RWPE2 (cell line): ENCODE data around the gene ZNF273.

ENCODE experiments used
- ATAC-seq: fragments of 200-7000 bp; cut with Tn5 transposase; 3 replicates; pipeline ENCODE4 v1.9.1; 2021; ENCODE audit warnings: low read depth
- DNase-seq: peaks from one replicate; pipeline ENCODE4 v3.0.0-alpha.2; 2020; ENCODE audit warnings: low spot score
- H3K27ac ChIP-seq: fragments of 450-650 bp; 2 replicates; pipeline ENCODE4 v1.5.1; 2017; ENCODE audit warnings: mild to moderate bottlenecking; ENCODE audit not compliant: poor library complexity, severe bottlenecking
- H3K27me3 ChIP-seq: fragments of 250-450 bp; sonication (Bioruptor Pico); 2 replicates; pipeline ENCODE4 v1.5.1; 2021; ENCODE audit warnings: mild to moderate bottlenecking, moderate library complexity; ENCODE audit not compliant: insufficient read depth, poor library complexity, severe bottlenecking
- H3K36me3 ChIP-seq: fragments of 250-450 bp; sonication (Bioruptor Pico); 2 replicates; pipeline ENCODE4 v1.5.1; 2020; ENCODE audit warnings: low read depth, mild to moderate bottlenecking, moderate library complexity
- H3K4me1 ChIP-seq: fragments of 250-450 bp; sonication (Bioruptor Pico); 2 replicates; pipeline ENCODE4 v1.5.1; 2021; ENCODE audit warnings: mild to moderate bottlenecking, moderate library complexity; ENCODE audit not compliant: insufficient read depth, poor library complexity, severe bottlenecking
- H3K4me3 ChIP-seq: fragments of 250-450 bp; sonication (Bioruptor Pico); 2 replicates; pipeline ENCODE4 v1.5.1; 2021; ENCODE audit warnings: mild to moderate bottlenecking, moderate library complexity; ENCODE audit not compliant: severe bottlenecking
- H3K9me3 ChIP-seq: fragments of 250-450 bp; sonication (Bioruptor Pico); 2 replicates; pipeline ENCODE4 v1.5.1; 2021; ENCODE audit warnings: mild to moderate bottlenecking, moderate library complexity; ENCODE audit not compliant: severe bottlenecking
- CTCF ChIP-seq: fragments of 450-650 bp; IDR thresholded peaks from one replicate; pipeline ENCODE4 v1.5.1; 2017; ENCODE audit warnings: mild to moderate bottlenecking, moderate library complexity; ENCODE audit not compliant: poor library complexity, severe bottlenecking

ZNF273 gene

GRCh38 chr7:64863969-64864368 is 39.1 kb upstream of the ZNF273 start:
- Histone ChIP-seq H3K9me3 (no peaks in the 10 kb centered on the region), H3K27me3 (no peaks in the 10 kb centered on the region), H3K4me3 (no peak overlapping the region), H3K4me1 (no peaks in the 10 kb centered on the region), H3K27ac (no peak overlapping the region), H3K36me3 (no peaks in the 10 kb centered on the region)
- ATAC-seq, result no peak
- no peak for TF ChIP-seq CTCF
- DNase-seq, result no peak

- no peaks in the 10 kb centered on the region for H3K27me3 ChIP-seq
- no peak overlapping the region for H3K27ac ChIP-seq
- DNase-seq (no peak), ATAC-seq (no peak)
- no peaks in the 10 kb centered on the region for H3K36me3 ChIP-seq
- H3K9me3 ChIP-seq, result no peaks in the 10 kb centered on the region
- H3K4me1 ChIP-seq, result no peaks in the 10 kb centered on the region
- no peak for TF ChIP-seq CTCF
- no peak overlapping the region for H3K4me3 ChIP-seq
Observed at GRCh38 chr7:64867863-64868440, 35.1 kb upstream of the ZNF273 start.

- Histone ChIP-seq H3K27ac (no peak overlapping the region), H3K4me3 (no peak overlapping the region), H3K27me3 (no peaks in the 10 kb centered on the region), H3K4me1 (no peaks in the 10 kb centered on the region), H3K9me3 (no peaks in the 10 kb centered on the region), H3K36me3 (no peaks in the 10 kb centered on the region)
- ATAC-seq (no peak), DNase-seq (no peak)
- no peak for TF ChIP-seq CTCF
Observed at GRCh38 chr7:64868499-64868898, 34.6 kb upstream of the ZNF273 start.

- no peak for ATAC-seq
- TF ChIP-seq CTCF, result no peak
- DNase-seq, result no peak
- Histone ChIP-seq H3K27me3 (no peaks in the 10 kb centered on the region), H3K4me3 (no peak overlapping the region), H3K9me3 (no peaks in the 10 kb centered on the region), H3K36me3 (no peaks in the 10 kb centered on the region), H3K27ac (no peak overlapping the region), H3K4me1 (no peaks in the 10 kb centered on the region)
Observed at GRCh38 chr7:64869121-64869725, 33.9 kb upstream of the ZNF273 start.

- H3K4me1 ChIP-seq, result no peaks in the 10 kb centered on the region
- no peak overlapping the region for H3K4me3 ChIP-seq
- no peak overlapping the region for H3K27ac ChIP-seq
- H3K9me3 ChIP-seq, result no peaks in the 10 kb centered on the region
- DNase-seq (no peak), ATAC-seq (no peak)
- H3K27me3 ChIP-seq, result no peaks in the 10 kb centered on the region
- no peak for TF ChIP-seq CTCF
- no peaks in the 10 kb centered on the region for H3K36me3 ChIP-seq
Observed at GRCh38 chr7:64869912-64870562, 33.0 kb upstream of the ZNF273 start.
